Activated T-cell treated with anti-CD3 and anti-CD28 coated beads, Interleukin-2, amount 50 U/mL, for 72 hours (primary cell): ENCODE measurements around the gene PSPH. TPM values are rescaled to one million over a fixed set of nuclear protein-coding genes. Genes with fewer than 3 reads are reported as not detected.
"Not testable (repeated sequence)": the region's sequence is repeated elsewhere in the genome, so short reads cannot be mapped to it uniquely, and the experiment has no call there.

Experiments used
- ATAC-seq, 2 donors: fragments of 150-1000 bp; cut with Tn5 transposase; replicated peaks in 1 of 2; 2 replicates each; pipeline ENCODE4 v1.10.0; 2021; ENCODE audit warnings: moderate library complexity in 2 of 2, mild to moderate bottlenecking in 1 of 2
- DNase-seq, 2 donors: peaks; one replicate each; pipeline ENCODE4 v3.0.0; 2021 to 2022; ENCODE audit warnings: mixed read lengths in 1 of 2
- H3K27ac Mint-ChIP-seq: one replicate; pipeline ENCODE4 v1.8.0; 2022; ENCODE audit warnings: mild to moderate bottlenecking, moderate library complexity, mixed read lengths
- H3K27me3 Mint-ChIP-seq: one replicate; pipeline ENCODE4 v1.8.0; 2022; ENCODE audit warnings: low read depth, mixed read lengths
- H3K36me3 Mint-ChIP-seq, 2 donors: one replicate each; pipeline ENCODE4 v1.8.0; 2022; ENCODE audit warnings: mixed read lengths in 2 of 2, mild to moderate bottlenecking in 1 of 2; ENCODE audit not compliant: insufficient read depth in 2 of 2
- H3K4me1 Mint-ChIP-seq: one replicate; pipeline ENCODE4 v1.8.0; 2022; ENCODE audit warnings: low read depth, mixed read lengths
- H3K4me3 Mint-ChIP-seq, 2 donors: one replicate each; pipeline ENCODE4 v1.8.0; 2022; ENCODE audit warnings: mild to moderate bottlenecking in 2 of 2, mixed read lengths in 2 of 2, moderate library complexity in 2 of 2
- H3K9me3 Mint-ChIP-seq, 2 donors: one replicate each; pipeline ENCODE4 v1.8.0; 2022; ENCODE audit warnings: mixed read lengths in 2 of 2
- total RNA-seq, 2 donors: library from RNA; stranded (reverse); gene quantifications; one replicate each; pipeline ENCODE4 v1.2.3, GENCODE V29; 2022

PSPH gene
- total RNA-seq, 2 donors from 2014 or later = 27.7 to 30.0 TPM

DNA sequence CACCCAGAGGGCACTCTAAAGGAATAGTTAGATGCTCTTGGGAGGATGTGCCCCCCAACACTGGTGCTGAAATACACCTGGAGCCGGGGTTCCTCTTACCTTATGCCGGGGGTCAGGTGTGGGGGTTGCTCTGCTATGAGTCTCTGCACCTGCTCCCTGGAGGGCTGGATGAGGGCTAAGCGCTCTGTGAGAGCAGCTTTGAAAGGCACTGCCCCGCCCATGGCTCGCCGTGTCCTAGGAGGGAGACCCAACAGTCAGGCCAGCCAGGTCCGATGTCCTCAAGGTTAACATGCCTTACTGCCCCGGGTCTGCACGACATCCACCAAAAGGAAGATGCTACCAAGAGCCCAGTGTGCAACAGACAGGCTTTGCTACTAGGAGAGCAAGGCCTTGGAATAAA, 31.7 kb downstream of the PSPH start:
- Mint-ChIP-seq H3K36me3 (peaks cover 4 to 13% of the 10 kb centered on the region in 2 donors), H3K27me3 (no peaks in the 10 kb centered on the region), H3K4me3 (no peak overlapping the region), H3K4me1 (no peaks in the 10 kb centered on the region), H3K9me3 (no peaks in the 10 kb centered on the region), H3K27ac (no peak overlapping the region)
- ATAC-seq (no peak), DNase-seq (no peak)

DNA sequence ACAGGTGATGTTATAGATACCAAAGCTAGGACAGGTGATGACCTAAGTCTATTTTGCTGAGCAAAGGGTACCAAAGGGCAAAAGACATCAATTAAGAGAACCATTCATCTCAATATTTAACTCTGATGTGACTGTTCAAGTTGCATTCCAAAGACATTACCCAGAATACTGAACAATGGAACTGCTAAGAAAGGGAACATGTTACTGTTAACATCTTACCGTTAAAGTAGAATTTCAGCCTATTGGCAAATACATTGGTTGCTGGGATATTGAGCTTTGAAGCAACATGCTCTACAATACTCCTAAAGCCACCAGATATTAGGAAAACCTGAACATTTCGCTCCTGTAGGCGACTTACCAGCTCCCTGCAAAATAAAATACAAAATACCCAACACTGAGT, 34.2 kb downstream of the PSPH start:
- not testable (repeated sequence) for H3K27ac Mint-ChIP-seq, ATAC-seq, H3K27me3 Mint-ChIP-seq, H3K4me3 Mint-ChIP-seq, H3K9me3 Mint-ChIP-seq, DNase-seq, H3K4me1 Mint-ChIP-seq
- H3K36me3 Mint-ChIP-seq = peaks cover 4 to 19% of the 10 kb centered on the region in 2 donors

DNA sequence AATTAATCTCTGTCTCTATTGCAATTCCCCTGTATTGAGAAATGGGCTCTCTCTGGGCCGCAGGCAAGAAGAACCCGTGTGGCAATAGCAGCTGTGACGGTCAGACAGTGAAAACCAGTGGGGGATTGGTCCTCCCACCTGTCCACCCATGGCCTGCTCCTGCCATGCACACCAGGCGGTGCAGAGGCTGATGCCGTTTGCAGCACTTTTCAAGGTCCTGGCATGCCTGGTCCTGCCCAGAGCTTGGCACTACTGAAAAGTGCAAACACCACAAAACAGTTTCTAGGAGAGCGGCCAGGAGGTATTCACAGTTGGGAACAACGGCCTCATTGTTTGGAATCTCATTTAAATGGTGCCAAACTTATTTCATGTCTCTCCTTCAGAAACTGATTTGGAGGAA, 41.5 kb downstream of the PSPH start:
- DNase-seq = no peak
- no peak for ATAC-seq
- Mint-ChIP-seq H3K9me3 (no peaks in the 10 kb centered on the region), H3K27me3 (no peaks in the 10 kb centered on the region), H3K36me3 (peaks cover 2 to 14% of the 10 kb centered on the region in 2 donors), H3K4me1 (peaks cover 5% of the 10 kb centered on the region), H3K27ac (no peak overlapping the region), H3K4me3 (no peak overlapping the region)

DNA sequence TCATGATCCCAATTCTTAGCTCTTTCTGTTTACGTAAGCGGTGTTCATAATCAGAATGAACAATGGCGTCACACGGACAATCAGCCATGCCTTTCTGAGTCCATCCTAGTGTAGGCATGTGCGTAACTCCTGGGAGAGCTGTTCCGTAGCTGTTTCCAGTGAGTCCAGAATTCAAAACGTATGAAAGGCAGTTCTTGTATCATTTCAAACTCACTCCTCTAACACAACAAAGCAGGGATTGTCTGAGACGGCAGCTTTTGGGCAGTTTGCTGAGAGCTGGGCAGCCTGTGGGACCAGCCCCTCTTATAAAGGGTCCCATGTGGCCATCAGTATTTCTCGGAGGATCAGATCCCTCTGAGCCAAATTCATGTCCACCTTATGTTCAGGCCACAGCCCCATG, 43.4 kb downstream of the PSPH start:
- H3K27ac Mint-ChIP-seq = no peak overlapping the region

DNA sequence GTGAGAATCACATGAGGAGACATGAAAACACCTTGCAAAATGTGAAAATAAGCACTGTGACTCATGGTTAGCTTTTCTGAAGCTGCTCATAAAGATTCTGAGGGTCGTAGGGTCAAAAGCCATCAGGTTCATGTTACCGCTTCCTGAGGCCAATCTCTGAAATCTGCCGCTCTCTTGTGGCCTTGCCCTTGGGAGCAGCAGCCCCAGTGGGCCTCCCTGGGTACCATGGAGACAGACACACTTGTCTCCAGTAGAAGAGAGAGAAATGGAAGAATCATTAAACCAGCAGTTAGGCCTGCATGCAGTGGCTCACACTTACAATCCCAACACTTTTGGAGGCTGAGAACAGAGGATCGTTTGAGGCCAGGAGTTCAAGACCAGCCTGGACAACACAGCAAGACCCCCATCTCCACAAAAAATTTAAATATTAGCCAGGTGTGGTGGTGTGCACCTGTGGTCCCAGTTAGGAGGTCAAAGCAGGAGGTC, 44.0 kb downstream of the PSPH start:
- H3K27ac Mint-ChIP-seq = no peak overlapping the region
- H3K4me1 Mint-ChIP-seq = peaks cover 5% of the 10 kb centered on the region
- H3K36me3 Mint-ChIP-seq = peaks cover 2 to 9% of the 10 kb centered on the region in 2 donors

More for the DNA sequence above, 43.4 kb downstream of the PSPH start:
- ATAC-seq (no peak), DNase-seq (no peak)
- H3K36me3 Mint-ChIP-seq = peaks cover 2 to 10% of the 10 kb centered on the region in 2 donors
- no peaks in the 10 kb centered on the region for H3K27me3 Mint-ChIP-seq
- H3K4me1 Mint-ChIP-seq = peaks cover 5% of the 10 kb centered on the region
- no peak overlapping the region for H3K4me3 Mint-ChIP-seq
- H3K9me3 Mint-ChIP-seq = no peaks in the 10 kb centered on the region

DNA sequence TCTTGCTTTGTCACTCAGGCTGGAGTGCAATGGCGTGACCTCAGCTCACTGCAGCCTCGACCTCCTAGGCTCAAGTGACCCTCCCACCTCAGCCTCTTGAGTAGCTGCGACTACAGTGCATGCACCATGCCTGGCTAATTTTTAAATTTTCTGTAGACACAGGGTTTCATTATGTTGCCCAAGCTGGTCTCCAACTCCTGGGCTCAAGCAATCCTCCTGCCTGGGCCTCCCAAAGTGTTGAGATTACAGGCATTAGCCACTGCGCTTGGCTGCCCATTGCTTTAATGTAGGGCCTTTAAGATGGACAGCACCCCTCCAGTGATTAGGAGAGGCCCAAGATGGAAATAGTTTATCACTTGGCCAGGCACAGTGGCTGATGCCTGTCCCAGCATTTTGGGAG, 47.5 kb downstream of the PSPH start:
- ATAC-seq (no peak), DNase-seq (no peak)
- Mint-ChIP-seq H3K4me3 (no peak overlapping the region), H3K36me3 (peaks cover 1 to 3% of the 10 kb centered on the region in 2 donors), H3K9me3 (no peaks in the 10 kb centered on the region), H3K27me3 (no peaks in the 10 kb centered on the region), H3K4me1 (peaks cover 22% of the 10 kb centered on the region), H3K27ac (no peak overlapping the region)

More for the DNA sequence above, 44.0 kb downstream of the PSPH start:
- Mint-ChIP-seq H3K9me3 (no peaks in the 10 kb centered on the region), H3K27me3 (no peaks in the 10 kb centered on the region), H3K4me3 (no peak overlapping the region)
- peak in 1 of 2 donors; percentile 43 for ATAC-seq
- no peak for DNase-seq

DNA sequence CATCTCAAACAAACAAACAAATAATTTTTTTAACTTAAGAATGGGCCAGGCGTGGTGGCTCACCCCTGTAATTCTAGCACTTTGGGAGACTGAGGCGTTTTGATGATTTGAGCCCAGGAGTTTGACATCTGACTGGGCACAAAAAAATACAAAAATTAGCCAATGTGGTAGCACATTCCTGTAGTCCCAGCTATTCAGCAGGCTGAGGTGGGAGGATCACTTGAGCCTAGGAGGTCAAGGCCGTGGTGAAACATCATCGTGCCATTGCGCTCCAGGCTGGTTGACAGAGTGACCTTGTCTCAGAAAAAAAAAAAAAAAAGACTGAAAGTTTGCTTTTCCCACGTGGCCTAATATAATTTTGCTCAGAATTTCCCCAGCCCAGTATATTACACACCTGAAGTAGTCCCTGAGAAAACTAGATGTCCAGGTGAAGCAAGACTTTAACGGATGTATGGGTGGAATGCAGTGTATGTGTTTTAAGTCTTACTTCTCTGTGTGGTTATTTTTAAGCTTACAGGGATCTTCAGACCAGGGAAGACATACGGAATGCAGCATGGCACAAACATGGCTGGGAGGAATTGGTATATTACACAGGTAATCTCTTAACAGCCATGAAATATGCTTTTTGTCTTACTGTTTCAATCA, 54.3 kb downstream of the PSPH start:
- no peak for ATAC-seq
- Mint-ChIP-seq H3K36me3 (peaks cover 6 to 7% of the 10 kb centered on the region in 2 donors), H3K27me3 (no peaks in the 10 kb centered on the region)

DNA sequence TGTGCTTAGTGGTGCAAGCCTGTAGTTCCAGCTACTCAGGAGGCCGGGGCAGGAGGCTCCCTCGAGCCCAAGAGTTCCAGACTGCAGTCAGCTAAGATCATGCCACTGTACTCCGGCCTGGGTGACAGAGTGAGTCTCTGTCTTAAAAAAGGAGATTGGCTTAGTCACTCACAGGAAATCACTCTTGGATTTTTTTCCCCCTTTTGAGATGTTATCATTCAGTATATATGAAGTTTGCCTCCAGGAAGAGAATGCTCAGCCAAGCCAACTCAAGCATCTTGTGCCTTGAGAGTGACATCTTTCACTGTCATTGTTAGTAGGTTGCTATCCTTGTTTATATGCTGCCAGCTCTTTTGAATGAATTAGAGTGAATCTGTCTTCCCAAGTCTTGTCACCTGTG, 58.9 kb downstream of the PSPH start:
- Mint-ChIP-seq H3K27ac (no peak overlapping the region), H3K36me3 (peaks cover 3 to 7% of the 10 kb centered on the region in 2 donors), H3K4me3 (no peak overlapping the region), H3K9me3 (no peaks in the 10 kb centered on the region), H3K4me1 (no peaks in the 10 kb centered on the region), H3K27me3 (no peaks in the 10 kb centered on the region)
- ATAC-seq = no peak
- DNase-seq = no peak

More for the DNA sequence above, 54.3 kb downstream of the PSPH start:
- Mint-ChIP-seq H3K4me1 (peaks cover 18% of the 10 kb centered on the region), H3K4me3 (no peak overlapping the region), H3K27ac (peak overlapping the region; percentile 38), H3K9me3 (no peaks in the 10 kb centered on the region)
- DNase-seq = no peak

DNA sequence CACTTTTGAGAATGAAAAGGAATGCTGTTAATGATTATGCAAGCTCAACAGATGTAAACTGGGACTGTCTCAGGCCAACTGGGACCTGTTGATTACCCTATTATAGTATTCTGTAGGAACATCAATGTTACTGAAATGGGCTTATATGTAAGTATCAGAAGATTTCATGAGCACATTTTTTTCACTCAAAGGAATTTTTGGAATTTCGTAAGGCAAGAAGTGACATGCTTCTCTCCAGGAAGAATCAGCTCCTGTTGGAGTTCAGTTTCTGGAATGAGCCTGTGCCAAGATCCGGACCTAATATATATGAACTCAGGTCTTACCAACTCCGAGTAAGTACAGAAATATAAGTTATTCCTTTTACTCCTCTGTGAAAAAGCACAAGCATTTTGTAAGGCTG, 67.7 kb downstream of the PSPH start:
- Mint-ChIP-seq H3K36me3 (peaks cover 5 to 20% of the 10 kb centered on the region in 2 donors), H3K4me1 (no peaks in the 10 kb centered on the region), H3K27me3 (no peaks in the 10 kb centered on the region), H3K9me3 (no peaks in the 10 kb centered on the region), H3K4me3 (no peak overlapping the region), H3K27ac (no peak overlapping the region)
- ATAC-seq = no peak
- DNase-seq = no peak

DNA sequence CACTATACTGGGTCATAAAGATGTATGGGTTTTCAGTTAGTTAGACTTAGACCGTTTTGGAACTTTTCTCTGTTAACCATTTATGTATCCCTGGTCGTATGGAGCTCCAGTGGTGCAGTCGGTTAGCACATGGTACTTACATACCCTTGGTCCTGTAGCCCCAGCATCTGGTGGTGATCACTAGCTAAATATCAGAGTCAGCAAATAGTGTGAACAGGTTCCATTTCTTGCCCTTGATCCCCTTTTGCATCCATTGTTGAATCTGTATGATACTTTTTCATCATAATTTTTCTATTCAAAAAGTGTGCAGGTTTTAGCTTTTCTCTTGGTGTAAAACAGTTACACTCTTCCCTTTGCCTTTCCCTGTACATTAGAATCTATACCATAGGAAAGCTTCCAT, 71.0 kb downstream of the PSPH start:
- Mint-ChIP-seq H3K27ac (no peak overlapping the region), H3K9me3 (no peaks in the 10 kb centered on the region), H3K36me3 (peaks cover 5 to 21% of the 10 kb centered on the region in 2 donors), H3K4me3 (no peak overlapping the region), H3K4me1 (no peaks in the 10 kb centered on the region), H3K27me3 (no peaks in the 10 kb centered on the region)
- ATAC-seq (no peak), DNase-seq (no peak)

DNA sequence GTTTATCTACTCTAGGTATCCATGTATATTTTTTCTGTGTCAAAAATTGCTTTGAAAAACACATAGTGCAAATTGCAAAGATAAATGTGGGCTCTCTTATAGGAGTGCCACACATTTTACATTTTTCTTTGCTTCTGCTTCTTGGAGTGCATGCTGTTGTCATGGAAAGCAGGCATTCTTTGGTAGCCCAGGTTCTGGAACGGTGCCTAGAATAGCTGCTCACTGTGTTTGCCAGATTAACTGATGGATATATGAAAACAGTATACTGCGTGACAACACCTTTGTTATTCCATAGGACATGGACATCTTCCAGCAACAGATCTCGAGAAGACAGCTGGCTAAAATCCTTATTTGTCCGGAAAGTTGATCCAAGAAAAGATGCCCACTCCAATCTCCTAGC, 73.4 kb downstream of the PSPH start:
- Mint-ChIP-seq H3K9me3 (no peaks in the 10 kb centered on the region), H3K4me3 (no peak overlapping the region), H3K4me1 (no peaks in the 10 kb centered on the region), H3K27me3 (no peaks in the 10 kb centered on the region), H3K36me3 (peaks cover 5 to 19% of the 10 kb centered on the region in 2 donors), H3K27ac (no peak overlapping the region)
- ATAC-seq (no peak), DNase-seq (no peak)

DNA sequence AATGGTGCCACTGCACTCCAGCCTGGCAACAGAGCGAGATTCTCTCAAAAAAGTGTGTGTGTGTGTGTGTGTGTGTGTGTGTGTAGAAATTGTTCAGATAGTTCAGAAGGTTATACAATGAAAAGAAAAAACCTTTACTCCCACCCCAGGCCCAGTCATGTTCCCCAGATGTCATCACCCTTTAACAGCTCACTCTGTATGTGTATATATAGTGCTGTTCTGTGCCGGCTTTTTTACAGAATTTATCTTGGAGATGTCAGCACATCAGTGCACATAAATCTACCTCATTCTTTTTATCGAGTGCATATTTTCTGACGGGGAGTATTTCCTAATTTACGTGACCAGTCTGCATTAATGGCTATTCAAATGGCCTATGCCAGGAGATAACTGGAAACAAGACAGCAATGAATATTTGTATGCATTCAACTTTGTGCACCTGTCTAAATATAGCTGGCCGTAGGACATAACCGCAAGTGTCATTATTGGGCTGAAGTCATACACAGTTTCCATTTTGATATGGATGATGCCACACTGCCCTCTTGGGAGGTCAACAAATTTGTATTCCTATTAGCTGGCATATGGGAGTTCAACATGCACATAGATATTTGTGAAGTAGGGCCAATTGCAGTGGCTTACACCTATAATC, 75.1 kb downstream of the PSPH start:
- Mint-ChIP-seq H3K4me1 (peaks cover 4% of the 10 kb centered on the region), H3K27ac (peak overlapping the region; percentile 21), H3K27me3 (no peaks in the 10 kb centered on the region), H3K4me3 (no peak overlapping the region), H3K9me3 (no peaks in the 10 kb centered on the region), H3K36me3 (peaks cover 5 to 13% of the 10 kb centered on the region in 2 donors)
- no peak for ATAC-seq
- no peak for DNase-seq

DNA sequence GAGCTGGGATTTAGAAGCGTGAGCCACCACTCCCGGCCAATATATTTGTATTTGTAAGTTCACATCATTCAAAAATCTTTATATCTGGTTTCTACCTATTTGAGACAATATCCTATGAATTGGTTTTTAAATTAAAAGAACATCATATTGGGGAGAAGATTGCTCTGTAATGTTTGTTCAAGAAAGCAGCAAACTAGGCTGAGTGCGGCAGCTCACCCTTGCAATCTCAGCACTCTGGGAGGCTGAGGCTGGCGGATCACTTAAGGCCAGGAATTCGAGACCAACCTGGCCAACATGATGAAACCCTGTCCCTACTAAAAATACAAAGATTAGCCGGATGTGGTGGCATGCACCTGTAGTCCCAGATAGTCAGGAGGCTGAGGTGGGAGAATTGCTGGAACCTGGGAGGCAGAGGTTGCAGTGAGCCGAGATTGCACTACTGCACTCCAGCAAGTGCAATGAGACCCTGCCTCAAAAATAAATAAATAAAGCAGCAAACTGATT, 77.4 kb downstream of the PSPH start:
- DNase-seq = no peak
- Mint-ChIP-seq H3K4me3 (no peak overlapping the region), H3K27me3 (no peaks in the 10 kb centered on the region), H3K9me3 (no peaks in the 10 kb centered on the region), H3K27ac (no peak overlapping the region), H3K4me1 (peaks cover 21% of the 10 kb centered on the region), H3K36me3 (peaks cover 2 to 7% of the 10 kb centered on the region in 2 donors)
- no peak for ATAC-seq
